Sigmoid colon (tissue), 4 donors: ENCODE measurements around the gene SEMA4C.

Experiments used
- EP300 ChIP-seq, 4 donors: sonication (generic); formaldehyde crosslinking; IDR thresholded peaks; one replicate each; pipeline ENCODE4 v1.6.1; 2017; ENCODE audit warnings: antibody characterized with exemption in 4 of 4
- POLR2A ChIP-seq, 2 donors: fragments of 450-650 bp; IDR thresholded peaks; one replicate each; pipeline ENCODE4 v1.6.1; 2016; ENCODE audit warnings: antibody characterized with exemption in 2 of 2, mild to moderate bottlenecking in 2 of 2, moderate library complexity in 2 of 2
- POLR2AphosphoS5 ChIP-seq, 4 donors: sonication (generic); formaldehyde crosslinking; IDR thresholded peaks; one replicate each; pipeline ENCODE4 v1.6.1; 2017; ENCODE audit warnings: antibody characterized with exemption in 4 of 4
- TF ChIP-seq, protein P1 (sequence below), 4 experiments: fragments of 450-650 bp in 3 of 4; fragments of 200-600 bp in 1 of 4; IDR thresholded peaks; one replicate each; pipeline ENCODE4 v1.5.1; 2016 to 2019; ENCODE audit warnings: antibody characterized with exemption in 4 of 4, mild to moderate bottlenecking in 3 of 4, moderate library complexity in 2 of 4

DNA sequence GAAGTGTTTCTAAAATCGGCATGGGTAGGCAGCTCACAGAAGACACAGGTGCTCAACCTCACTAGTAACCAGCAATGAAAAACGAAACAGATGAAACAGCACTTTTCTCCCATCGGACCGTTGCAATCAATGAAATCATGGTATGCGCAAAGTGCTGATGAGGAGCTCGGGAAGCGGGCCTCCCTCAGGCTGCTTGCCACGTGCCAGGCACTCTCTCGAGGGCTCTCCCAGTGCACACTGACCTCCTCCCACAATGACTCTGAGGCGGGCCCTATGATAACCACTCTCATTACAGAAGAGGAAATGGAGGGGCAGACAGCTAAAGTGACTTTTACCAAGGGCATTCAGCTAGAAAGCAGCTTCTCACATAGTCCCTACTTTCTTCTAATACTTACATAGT lies 22.3 kb downstream of the SEMA4C start:
- TF ChIP-seq, protein P1, sequence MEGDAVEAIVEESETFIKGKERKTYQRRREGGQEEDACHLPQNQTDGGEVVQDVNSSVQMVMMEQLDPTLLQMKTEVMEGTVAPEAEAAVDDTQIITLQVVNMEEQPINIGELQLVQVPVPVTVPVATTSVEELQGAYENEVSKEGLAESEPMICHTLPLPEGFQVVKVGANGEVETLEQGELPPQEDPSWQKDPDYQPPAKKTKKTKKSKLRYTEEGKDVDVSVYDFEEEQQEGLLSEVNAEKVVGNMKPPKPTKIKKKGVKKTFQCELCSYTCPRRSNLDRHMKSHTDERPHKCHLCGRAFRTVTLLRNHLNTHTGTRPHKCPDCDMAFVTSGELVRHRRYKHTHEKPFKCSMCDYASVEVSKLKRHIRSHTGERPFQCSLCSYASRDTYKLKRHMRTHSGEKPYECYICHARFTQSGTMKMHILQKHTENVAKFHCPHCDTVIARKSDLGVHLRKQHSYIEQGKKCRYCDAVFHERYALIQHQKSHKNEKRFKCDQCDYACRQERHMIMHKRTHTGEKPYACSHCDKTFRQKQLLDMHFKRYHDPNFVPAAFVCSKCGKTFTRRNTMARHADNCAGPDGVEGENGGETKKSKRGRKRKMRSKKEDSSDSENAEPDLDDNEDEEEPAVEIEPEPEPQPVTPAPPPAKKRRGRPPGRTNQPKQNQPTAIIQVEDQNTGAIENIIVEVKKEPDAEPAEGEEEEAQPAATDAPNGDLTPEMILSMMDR (IDR thresholded peaks at IDR 0.05): no peak
- no peak for TF ChIP-seq POLR2A (IDR thresholded peaks at IDR 0.05)
- no peak for TF ChIP-seq POLR2AphosphoS5 (IDR thresholded peaks at IDR 0.05)
- no peak for TF ChIP-seq EP300 (IDR thresholded peaks at IDR 0.05)
